ENCODE measurements around the gene PDE1C. TPM values are rescaled to one million over a fixed set of nuclear protein-coding genes. Genes with fewer than 3 reads are reported as not detected.
A peak's percentile ranks its signal among the peaks of the same experiment; 100 is the strongest.
"Not testable (repeated sequence)": the region's sequence is repeated elsewhere in the genome, so short reads cannot be mapped to it uniquely, and the experiment has no call there.

PDE1C gene
- polyA plus RNA-seq, 3 donors from 2014 or later = 0.09 TPM; not detected in 2

DNA sequence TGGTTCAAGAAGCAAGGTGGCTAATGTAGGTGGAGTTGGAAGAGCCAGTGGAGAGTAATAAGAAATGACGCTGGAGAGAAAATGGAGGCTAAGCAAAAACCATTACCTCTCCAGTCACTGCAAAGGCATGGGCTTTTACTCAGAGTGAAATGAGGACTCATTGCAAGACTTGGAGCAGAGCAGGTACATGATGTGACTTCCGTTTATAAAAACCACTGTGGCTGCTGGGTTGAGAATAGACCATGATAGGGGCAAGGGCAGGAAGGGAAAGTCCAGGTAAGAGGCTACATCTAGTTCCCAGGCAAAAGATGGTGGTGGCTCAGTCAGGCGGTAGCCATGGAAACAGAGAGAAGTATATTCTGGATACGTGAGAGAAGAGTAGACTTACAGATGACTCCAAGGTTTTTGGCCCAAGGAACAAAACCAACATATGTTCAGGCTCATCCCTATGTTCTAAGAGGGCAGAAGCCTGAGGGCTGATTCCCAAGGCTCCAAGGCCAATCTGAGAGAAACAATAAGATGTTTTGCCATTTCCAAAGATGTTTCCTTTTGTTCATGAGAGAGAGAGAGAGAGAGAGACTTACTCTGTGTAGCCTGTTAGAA, 21.5 kb upstream of the PDE1C start:
- Mint-ChIP-seq H3K27me3 (ENCODE audit: low read depth in 3 of 3) (peaks cover 0 to 3% (median 0%) of the 10 kb centered on the region in 3 donors), H3K36me3 (no peaks in the 10 kb centered on the region), H3K4me3 (no peak overlapping the region), H3K9me3 (peaks cover 0 to 5% (median 0%) of the 10 kb centered on the region in 6 donors), H3K4me1 (no peaks in the 10 kb centered on the region), H3K27ac (no peak overlapping the region)
- DNase-seq = no peak

DNA sequence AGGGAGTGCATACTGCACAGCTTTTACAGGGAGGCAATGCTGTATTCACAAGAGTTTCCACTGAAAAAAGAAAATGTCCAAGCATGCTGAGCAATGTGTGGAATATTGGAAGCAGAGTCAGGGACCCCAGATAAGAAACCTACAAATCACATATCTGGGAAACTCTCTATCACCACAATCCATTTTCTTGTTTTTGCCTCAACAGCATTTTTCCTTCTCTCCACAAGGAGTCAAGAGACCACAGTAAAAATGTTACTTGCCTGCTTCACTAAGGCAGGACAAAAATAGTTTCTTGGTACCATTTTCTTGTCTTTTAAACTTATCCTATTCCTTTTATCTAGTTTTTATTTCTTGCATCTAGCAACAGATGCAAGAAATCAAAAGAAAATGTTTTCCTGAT, 19.5 kb upstream of the PDE1C start:
- H3K4me3 Mint-ChIP-seq = no peak overlapping the region
- peaks cover 0 to 2% (median 0%) of the 10 kb centered on the region in 6 donors for H3K9me3 Mint-ChIP-seq
- H3K27me3 Mint-ChIP-seq (ENCODE audit: low read depth in 3 of 3) = peaks cover 0 to 3% (median 0%) of the 10 kb centered on the region in 3 donors
- H3K27ac Mint-ChIP-seq = no peak overlapping the region
- no peaks in the 10 kb centered on the region for H3K4me1 Mint-ChIP-seq
- DNase-seq = no peak
- H3K36me3 Mint-ChIP-seq = no peaks in the 10 kb centered on the region

DNA sequence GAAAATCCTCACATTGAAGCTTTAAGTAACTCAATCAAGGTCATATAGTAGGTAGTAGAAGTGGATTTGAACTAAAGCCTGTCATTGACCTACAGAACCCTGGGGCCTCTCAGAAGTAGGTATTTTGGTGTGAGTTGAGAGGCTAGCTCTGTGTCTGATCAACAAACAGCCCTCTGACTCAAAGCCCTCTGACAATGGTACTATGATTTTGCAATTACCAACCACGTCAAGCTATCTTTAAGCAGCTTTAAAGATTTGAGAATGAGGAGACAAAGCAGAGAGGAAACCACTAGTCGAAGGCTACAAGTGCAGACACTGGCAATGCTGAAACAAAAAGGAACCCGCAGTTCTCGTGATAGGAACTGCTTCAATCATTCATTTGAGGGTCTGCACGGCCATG, 19.0 kb upstream of the PDE1C start:
- H3K9me3 Mint-ChIP-seq = no peaks in the 10 kb centered on the region
- no peak overlapping the region for H3K4me3 Mint-ChIP-seq
- no peaks in the 10 kb centered on the region for H3K4me1 Mint-ChIP-seq
- H3K27me3 Mint-ChIP-seq (ENCODE audit: low read depth in 3 of 3) = peaks cover 0 to 3% (median 0%) of the 10 kb centered on the region in 3 donors
- no peaks in the 10 kb centered on the region for H3K36me3 Mint-ChIP-seq
- no peak overlapping the region for H3K27ac Mint-ChIP-seq
- no peak for DNase-seq

DNA sequence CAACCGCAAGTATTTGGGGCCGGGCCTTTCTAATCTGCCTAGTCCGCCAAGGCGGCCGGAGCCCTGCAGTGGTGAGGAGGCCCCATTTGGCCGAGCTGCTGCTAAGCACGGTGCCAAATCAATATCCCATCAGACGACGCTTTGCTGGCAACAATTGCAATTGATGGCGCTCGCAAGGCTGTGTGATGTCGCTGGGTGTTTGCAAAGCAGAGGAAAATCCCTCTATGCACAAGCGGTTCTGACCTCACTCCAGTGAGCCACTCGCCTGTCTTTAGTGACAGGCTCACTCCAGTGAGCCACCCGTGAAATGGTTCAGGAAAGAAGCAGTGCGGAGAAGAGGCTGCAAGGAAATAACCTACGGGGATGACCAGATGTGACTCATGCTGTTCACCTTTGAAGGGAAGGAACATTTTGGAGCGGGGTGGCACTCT, 18.3 kb upstream of the PDE1C start:
- Mint-ChIP-seq H3K4me3 (no peak overlapping the region), H3K27me3 (ENCODE audit: low read depth in 3 of 3) (peaks cover 0 to 3% (median 0%) of the 10 kb centered on the region in 3 donors), H3K4me1 (no peaks in the 10 kb centered on the region), H3K36me3 (no peaks in the 10 kb centered on the region), H3K27ac (no peak overlapping the region), H3K9me3 (no peaks in the 10 kb centered on the region)
- no peak for DNase-seq

DNA sequence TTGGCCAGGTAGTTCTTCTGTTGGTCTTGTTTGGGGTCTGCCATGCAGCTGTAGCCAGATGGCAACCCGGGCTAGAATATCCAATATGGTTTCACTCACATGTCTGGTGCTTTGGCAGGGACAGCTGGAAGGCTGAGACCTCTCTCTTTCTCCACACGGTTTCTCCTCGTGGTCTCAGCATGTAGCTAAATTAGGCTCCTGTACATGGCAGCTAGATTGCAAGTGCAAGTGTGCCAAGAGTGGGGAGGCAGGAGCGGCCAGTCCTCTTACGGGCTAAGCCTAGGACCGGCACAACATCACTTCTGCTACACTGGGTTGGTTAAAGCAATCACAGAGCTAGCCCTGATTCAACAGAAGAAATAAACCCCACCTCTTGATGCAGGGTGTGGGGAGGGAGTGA, 9.3 kb upstream of the PDE1C start:
- Mint-ChIP-seq H3K36me3 (no peaks in the 10 kb centered on the region), H3K27me3 (ENCODE audit: low read depth in 3 of 3) (peaks cover 0 to 7% (median 2%) of the 10 kb centered on the region in 3 donors), H3K9me3 (peaks cover 0 to 14% (median 3%) of the 10 kb centered on the region in 6 donors), H3K4me1 (no peaks in the 10 kb centered on the region), H3K4me3 (no peak overlapping the region), H3K27ac (no peak overlapping the region)
- no peak for DNase-seq

- no peak for DNase-seq
- Mint-ChIP-seq H3K27me3 (ENCODE audit: low read depth in 3 of 3) (peaks cover 0 to 7% (median 4%) of the 10 kb centered on the region in 3 donors), H3K36me3 (no peaks in the 10 kb centered on the region), H3K9me3 (peaks cover 1 to 14% (median 3%) of the 10 kb centered on the region in 6 donors), H3K4me1 (no peaks in the 10 kb centered on the region), H3K4me3 (no peak overlapping the region), H3K27ac (no peak overlapping the region)
Measured at GRCh38 chr7:32078824-32079223, 8.6 kb upstream of the PDE1C start.

DNA sequence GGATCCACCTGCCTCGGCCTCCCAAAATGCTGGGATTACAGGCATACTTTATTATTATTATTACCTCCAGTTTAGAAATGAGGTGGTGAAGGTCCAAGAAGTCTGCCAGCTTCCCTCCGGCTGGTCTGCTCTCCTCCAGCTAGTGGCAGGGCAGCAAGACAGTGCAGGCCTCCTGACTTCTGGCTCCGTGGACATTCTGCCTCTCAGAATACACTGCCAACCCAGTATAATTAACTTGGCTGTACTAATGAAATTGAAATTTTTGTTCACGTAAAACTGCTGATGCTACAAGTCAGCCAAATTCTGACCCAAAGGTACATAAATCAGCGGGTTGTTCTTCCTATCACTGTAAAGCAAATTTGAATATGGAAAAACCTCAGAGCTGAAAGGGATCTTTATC, 7.6 kb upstream of the PDE1C start:
- H3K4me3 Mint-ChIP-seq = no peak overlapping the region
- no peaks in the 10 kb centered on the region for H3K36me3 Mint-ChIP-seq
- peaks cover 0 to 14% (median 6%) of the 10 kb centered on the region in 6 donors for H3K9me3 Mint-ChIP-seq
- no peak for DNase-seq
- peaks cover 0 to 5% (median 5%) of the 10 kb centered on the region in 3 donors for H3K27me3 Mint-ChIP-seq (ENCODE audit: low read depth in 3 of 3)
- no peaks in the 10 kb centered on the region for H3K4me1 Mint-ChIP-seq
- no peak overlapping the region for H3K27ac Mint-ChIP-seq

DNA sequence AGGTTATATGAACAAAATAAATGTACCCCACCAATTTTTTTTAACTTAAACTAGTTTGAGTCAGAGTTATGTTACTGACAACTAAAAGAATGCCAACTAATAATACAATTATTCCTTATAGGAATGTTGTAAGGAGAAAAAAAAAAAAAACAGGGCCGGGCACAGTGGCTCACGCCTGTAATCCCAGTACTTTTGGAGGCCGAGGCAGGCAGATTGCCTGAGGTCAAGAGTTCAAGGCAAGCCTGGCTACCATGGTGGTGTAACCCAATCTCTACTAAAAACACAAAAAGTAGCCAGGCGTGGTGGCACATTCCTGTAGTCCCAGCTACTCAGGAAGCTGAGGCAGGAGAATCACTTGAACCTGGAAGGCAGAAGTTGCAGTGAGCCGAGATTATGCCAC, 6.6 kb upstream of the PDE1C start:
- peaks cover 0 to 16% (median 7%) of the 10 kb centered on the region in 6 donors for H3K9me3 Mint-ChIP-seq
- H3K4me1 Mint-ChIP-seq; H3K4me3 Mint-ChIP-seq; DNase-seq; H3K27ac Mint-ChIP-seq; H3K27me3 Mint-ChIP-seq (ENCODE audit: low read depth in 3 of 3); H3K36me3 Mint-ChIP-seq: not testable (repeated sequence)

DNA sequence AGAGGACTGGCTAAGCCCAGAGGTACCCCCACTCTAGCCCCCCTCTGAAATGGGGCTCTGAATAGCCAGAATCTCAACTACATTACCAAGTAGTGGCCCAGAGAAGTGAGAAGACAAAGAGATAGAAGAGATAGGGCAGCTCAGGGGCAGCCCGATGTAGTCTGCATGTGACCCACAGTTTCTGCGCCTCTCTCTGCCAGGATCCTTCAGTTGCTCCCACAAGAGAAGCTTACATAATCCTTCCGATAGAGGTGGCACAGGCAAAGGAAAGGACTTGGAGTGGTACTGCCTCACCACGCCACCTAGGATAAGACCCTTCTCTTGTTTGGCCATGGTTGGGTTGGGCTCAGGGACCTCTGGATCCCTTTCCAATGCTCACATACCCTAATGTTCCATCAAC, 5.4 kb upstream of the PDE1C start:
- Mint-ChIP-seq H3K36me3 (no peaks in the 10 kb centered on the region), H3K27ac (no peak overlapping the region), H3K4me1 (no peaks in the 10 kb centered on the region), H3K27me3 (ENCODE audit: low read depth in 3 of 3) (peaks cover 0 to 3% (median 0%) of the 10 kb centered on the region in 3 donors), H3K9me3 (peaks cover 0 to 16% (median 4%) of the 10 kb centered on the region in 6 donors), H3K4me3 (no peak overlapping the region)
- DNase-seq = no peak

DNA sequence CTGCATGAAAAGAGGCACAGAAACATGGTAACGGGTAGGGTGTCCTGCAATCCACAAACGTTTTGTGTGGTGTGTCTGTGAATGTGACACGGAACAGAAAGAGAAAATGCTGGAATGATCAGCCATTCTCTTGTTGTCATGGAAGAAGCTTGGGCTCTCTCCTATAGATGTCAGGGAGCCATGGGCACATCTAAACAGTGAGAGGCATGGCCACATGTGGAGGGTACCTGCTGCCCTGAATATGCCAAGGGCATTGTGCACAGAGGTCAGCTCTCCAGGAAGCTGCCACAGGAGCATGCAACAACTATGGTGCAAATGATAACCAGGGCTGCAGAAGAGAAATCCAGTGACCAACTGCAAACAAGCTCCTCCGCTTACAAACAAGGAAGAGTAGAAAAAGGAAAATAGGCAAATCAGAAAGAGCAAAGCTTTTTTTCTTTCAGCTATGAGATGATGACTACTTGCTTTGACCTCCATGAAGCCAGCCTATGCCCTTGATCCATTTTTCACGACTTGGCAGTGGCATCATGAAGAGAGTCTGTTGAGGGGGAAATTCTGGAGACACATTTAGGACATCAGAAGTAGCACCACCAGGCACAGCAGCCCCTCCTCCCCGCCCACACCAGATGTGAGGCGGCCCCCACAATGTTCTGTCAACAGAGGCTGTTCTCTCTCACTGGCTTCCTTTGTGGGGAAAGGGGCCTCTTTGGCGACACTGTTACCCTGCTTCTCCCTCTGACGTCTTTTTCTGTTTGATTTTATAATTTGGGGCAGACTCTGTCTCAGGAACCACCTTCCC, 4.8 kb upstream of the PDE1C start:
- peaks cover under 1 to 3% (median 1%) of the 10 kb centered on the region in 3 donors for H3K27me3 Mint-ChIP-seq (ENCODE audit: low read depth in 3 of 3)
- no peak overlapping the region for H3K27ac Mint-ChIP-seq
- H3K36me3 Mint-ChIP-seq = no peaks in the 10 kb centered on the region
- peaks cover 0 to 3% of the 10 kb centered on the region in 2 donors for H3K4me1 Mint-ChIP-seq
- no peak overlapping the region for H3K4me3 Mint-ChIP-seq
- H3K9me3 Mint-ChIP-seq = peaks cover 0 to 18% (median 4%) of the 10 kb centered on the region in 6 donors
- peak in 1 of 3 donors; percentile 3 for DNase-seq

DNA sequence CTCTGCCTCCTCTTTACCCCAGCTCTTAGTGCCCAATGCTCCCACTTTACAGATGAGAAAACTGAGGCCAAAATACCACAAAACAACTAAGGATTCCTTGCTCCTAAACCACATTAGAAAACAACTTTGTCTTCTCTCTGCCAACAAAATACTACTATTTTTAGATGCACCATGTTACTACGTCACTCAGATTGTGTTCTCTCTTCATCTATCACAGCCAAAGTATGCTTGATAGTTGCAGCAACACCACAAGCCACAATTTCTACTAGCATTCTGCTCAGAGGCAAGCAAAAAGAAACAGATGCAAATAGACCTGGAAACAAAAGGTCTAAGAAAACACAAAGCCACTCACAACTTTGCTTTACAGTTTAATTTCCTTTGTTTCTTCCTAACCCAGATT, 3.3 kb upstream of the PDE1C start:
- peaks cover 1 to 12% (median 12%) of the 10 kb centered on the region in 3 donors for H3K27me3 Mint-ChIP-seq (ENCODE audit: low read depth in 3 of 3)

GRCh38 chr7:32072397-32072796, 2.2 kb upstream of the PDE1C start:
- Mint-ChIP-seq H3K27me3 (ENCODE audit: low read depth in 3 of 3) (peaks cover 1 to 12% (median 12%) of the 10 kb centered on the region in 3 donors), H3K36me3 (no peaks in the 10 kb centered on the region), H3K4me1 (peaks cover 0 to 8% of the 10 kb centered on the region in 2 donors), H3K27ac (no peak overlapping the region), H3K9me3 (peaks cover 0 to 25% (median 4%) of the 10 kb centered on the region in 6 donors), H3K4me3 (no peak overlapping the region)
- DNase-seq = no peak

More for the DNA sequence above, 3.3 kb upstream of the PDE1C start:
- no peak overlapping the region for H3K27ac Mint-ChIP-seq
- no peak overlapping the region for H3K4me3 Mint-ChIP-seq
- H3K9me3 Mint-ChIP-seq = peaks cover 0 to 25% (median 4%) of the 10 kb centered on the region in 6 donors
- no peaks in the 10 kb centered on the region for H3K36me3 Mint-ChIP-seq
- peaks cover 0 to 8% of the 10 kb centered on the region in 2 donors for H3K4me1 Mint-ChIP-seq
- no peak for DNase-seq

DNA sequence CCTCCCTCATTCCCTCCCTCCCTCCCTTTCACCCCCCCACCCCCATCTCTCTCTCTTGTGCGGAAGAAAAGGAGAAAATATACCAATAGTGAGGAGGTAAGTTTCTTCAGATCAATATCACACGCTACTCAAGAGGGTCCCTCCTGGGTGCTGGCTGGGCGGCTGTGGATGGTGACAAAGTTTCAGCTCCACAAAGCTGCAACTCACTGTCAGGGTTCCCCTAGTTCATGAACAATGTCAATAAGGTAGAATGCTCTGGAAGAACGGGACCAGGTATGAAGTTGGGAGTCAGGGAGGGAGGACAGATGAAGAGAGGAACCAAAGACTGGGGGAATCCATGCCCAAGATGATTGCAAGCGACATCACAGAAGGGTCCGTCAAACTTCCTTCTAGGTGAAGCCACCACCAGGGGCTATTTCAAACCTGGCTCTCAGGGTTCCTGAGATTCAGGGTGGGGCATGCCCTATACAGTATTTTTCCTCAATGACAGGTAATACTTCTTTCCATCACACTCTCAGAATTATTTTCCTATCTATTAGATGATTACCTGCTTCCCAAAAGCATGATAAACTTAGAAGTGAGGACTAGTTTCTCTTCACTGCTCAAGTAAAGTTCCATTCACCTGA, 1.4 kb upstream of the PDE1C start:
- Mint-ChIP-seq H3K36me3 (no peaks in the 10 kb centered on the region), H3K4me1 (peaks cover 0 to 8% of the 10 kb centered on the region in 2 donors), H3K9me3 (peaks cover 0 to 25% (median 4%) of the 10 kb centered on the region in 6 donors), H3K27me3 (ENCODE audit: low read depth in 3 of 3) (peaks cover 1 to 12% (median 12%) of the 10 kb centered on the region in 3 donors), H3K27ac (no peak overlapping the region), H3K4me3 (peak overlapping the region in 2 of 5 donors; percentile 52 to 60)
- no peak for DNase-seq

DNA sequence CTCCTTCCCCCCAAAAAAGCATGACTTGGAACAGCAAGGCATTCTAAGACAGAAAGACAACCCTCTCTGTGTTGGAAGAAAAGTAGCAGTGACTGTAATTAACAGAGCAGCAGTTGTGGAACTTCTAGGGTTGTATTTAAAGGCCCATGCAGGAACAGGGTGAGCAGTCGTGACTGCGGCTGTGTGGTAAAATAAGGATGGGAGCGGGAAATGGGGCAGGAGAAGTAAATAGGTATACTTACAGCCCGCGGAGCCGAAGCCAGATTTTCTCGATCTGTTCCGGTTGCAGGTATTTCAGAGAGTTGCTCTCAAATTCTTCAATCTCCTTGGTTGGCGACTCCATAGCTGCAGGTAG, 179 bp downstream of the PDE1C start:
- Mint-ChIP-seq H3K27ac (no peak overlapping the region), H3K4me3 (peak overlapping the region in 3 of 5 donors; percentile 30 to 72 (median 64)), H3K36me3 (no peaks in the 10 kb centered on the region), H3K4me1 (peaks cover 0 to 8% of the 10 kb centered on the region in 2 donors), H3K27me3 (ENCODE audit: low read depth in 3 of 3) (peaks cover 1 to 12% (median 12%) of the 10 kb centered on the region in 3 donors), H3K9me3 (peaks cover 0 to 25% (median 4%) of the 10 kb centered on the region in 6 donors)
- DNase-seq = no peak

All from immature natural killer cell (primary cell).